ENCODE measurements around the gene NPW.
"Not testable (repeated sequence)": the region's sequence is repeated elsewhere in the genome, so short reads cannot be mapped to it uniquely, and the experiment has no call there.

NPW gene

GRCh38 chr16:2004795-2005517 lies 14.6 kb upstream of the NPW start:
- H3K27ac ChIP-seq (ENCODE audit: low read length), result no peak overlapping the region
- peaks cover 19 to 35% of the 10 kb centered on the region in 2 donors for H3K36me3 ChIP-seq (ENCODE audit: control insufficient read depth in 1 of 2, insufficient read depth in 2 of 2, low read length in 2 of 2)
- H3K9me3 ChIP-seq (ENCODE audit: control insufficient read depth in 1 of 2, low read length in 2 of 2), result no peaks in the 10 kb centered on the region
- no peak overlapping the region for H3K4me3 ChIP-seq (ENCODE audit: low read depth in 1 of 2, low read length in 2 of 2)
- no peaks in the 10 kb centered on the region for H3K27me3 ChIP-seq (ENCODE audit: low read depth, low read length)
- H3K4me1 ChIP-seq (ENCODE audit: control insufficient read depth in 1 of 2, insufficient read depth in 2 of 2, low read length in 2 of 2), result peaks cover 21 to 61% of the 10 kb centered on the region in 2 donors

- no peaks in the 10 kb centered on the region for H3K27me3 ChIP-seq (ENCODE audit: low read depth, low read length)
- H3K9me3 ChIP-seq (ENCODE audit: control insufficient read depth in 1 of 2, low read length in 2 of 2), result no peaks in the 10 kb centered on the region
- no peak overlapping the region for H3K4me3 ChIP-seq (ENCODE audit: low read depth in 1 of 2, low read length in 2 of 2)
- peaks cover 19 to 28% of the 10 kb centered on the region in 2 donors for H3K36me3 ChIP-seq (ENCODE audit: control insufficient read depth in 1 of 2, insufficient read depth in 2 of 2, low read length in 2 of 2)
- H3K4me1 ChIP-seq (ENCODE audit: control insufficient read depth in 1 of 2, insufficient read depth in 2 of 2, low read length in 2 of 2), result peaks cover 27 to 67% of the 10 kb centered on the region in 2 donors
- H3K27ac ChIP-seq (ENCODE audit: low read length), result no peak overlapping the region
Observed at GRCh38 chr16:2005646-2006045, 13.9 kb upstream of the NPW start.

GRCh38 chr16:2006317-2006716 lies 13.3 kb upstream of the NPW start:
- Histone ChIP-seq H3K27ac (ENCODE audit: low read length) (no peak overlapping the region), H3K36me3 (ENCODE audit: control insufficient read depth in 1 of 2, insufficient read depth in 2 of 2, low read length in 2 of 2) (peaks cover 14 to 22% of the 10 kb centered on the region in 2 donors), H3K4me3 (ENCODE audit: low read depth in 1 of 2, low read length in 2 of 2) (no peak overlapping the region), H3K27me3 (ENCODE audit: low read depth, low read length) (no peaks in the 10 kb centered on the region), H3K4me1 (ENCODE audit: control insufficient read depth in 1 of 2, insufficient read depth in 2 of 2, low read length in 2 of 2) (peaks cover 27 to 68% of the 10 kb centered on the region in 2 donors), H3K9me3 (ENCODE audit: control insufficient read depth in 1 of 2, low read length in 2 of 2) (no peaks in the 10 kb centered on the region)

- Histone ChIP-seq H3K36me3 (ENCODE audit: control insufficient read depth in 1 of 2, insufficient read depth in 2 of 2, low read length in 2 of 2) (peaks cover 5 to 12% of the 10 kb centered on the region in 2 donors), H3K9me3 (ENCODE audit: control insufficient read depth in 1 of 2, low read length in 2 of 2) (no peaks in the 10 kb centered on the region), H3K4me1 (ENCODE audit: control insufficient read depth in 1 of 2, insufficient read depth in 2 of 2, low read length in 2 of 2) (peaks cover 27 to 68% of the 10 kb centered on the region in 2 donors), H3K4me3 (ENCODE audit: low read depth in 1 of 2, low read length in 2 of 2) (peak overlapping the region; percentile 19 to 87), H3K27me3 (ENCODE audit: low read depth, low read length) (no peaks in the 10 kb centered on the region), H3K27ac (ENCODE audit: low read length) (peak overlapping the region; percentile 81)
Observed at GRCh38 chr16:2007081-2007836, 12.3 kb upstream of the NPW start.

GRCh38 chr16:2008009-2008526 lies 11.5 kb upstream of the NPW start:
- Histone ChIP-seq H3K4me1 (ENCODE audit: control insufficient read depth in 1 of 2, insufficient read depth in 2 of 2, low read length in 2 of 2) (peaks cover 27 to 68% of the 10 kb centered on the region in 2 donors), H3K27me3 (ENCODE audit: low read depth, low read length) (no peaks in the 10 kb centered on the region), H3K4me3 (ENCODE audit: low read depth in 1 of 2, low read length in 2 of 2) (peak overlapping the region; percentile 80 to 87), H3K27ac (ENCODE audit: low read length) (peak overlapping the region; percentile 81), H3K36me3 (ENCODE audit: control insufficient read depth in 1 of 2, insufficient read depth in 2 of 2, low read length in 2 of 2) (peaks cover 0 to 4% of the 10 kb centered on the region in 2 donors), H3K9me3 (ENCODE audit: control insufficient read depth in 1 of 2, low read length in 2 of 2) (no peaks in the 10 kb centered on the region)

GRCh38 chr16:2008631-2009163 lies 10.9 kb upstream of the NPW start:
- Histone ChIP-seq H3K9me3 (ENCODE audit: control insufficient read depth in 1 of 2, low read length in 2 of 2) (no peaks in the 10 kb centered on the region), H3K27me3 (ENCODE audit: low read depth, low read length) (no peaks in the 10 kb centered on the region), H3K27ac (ENCODE audit: low read length) (peak overlapping the region; percentile 81), H3K36me3 (ENCODE audit: control insufficient read depth in 1 of 2, insufficient read depth in 2 of 2, low read length in 2 of 2) (no peaks in the 10 kb centered on the region), H3K4me1 (ENCODE audit: control insufficient read depth in 1 of 2, insufficient read depth in 2 of 2, low read length in 2 of 2) (peaks cover 26 to 62% of the 10 kb centered on the region in 2 donors), H3K4me3 (ENCODE audit: low read depth in 1 of 2, low read length in 2 of 2) (peak overlapping the region; percentile 80 to 87)

- Histone ChIP-seq H3K27ac (ENCODE audit: low read length) (peak overlapping the region; percentile 81), H3K36me3 (ENCODE audit: control insufficient read depth in 1 of 2, insufficient read depth in 2 of 2, low read length in 2 of 2) (no peaks in the 10 kb centered on the region), H3K4me3 (ENCODE audit: low read depth in 1 of 2, low read length in 2 of 2) (peak overlapping the region; percentile 80 to 87), H3K9me3 (ENCODE audit: control insufficient read depth in 1 of 2, low read length in 2 of 2) (no peaks in the 10 kb centered on the region), H3K27me3 (ENCODE audit: low read depth, low read length) (no peaks in the 10 kb centered on the region), H3K4me1 (ENCODE audit: control insufficient read depth in 1 of 2, insufficient read depth in 2 of 2, low read length in 2 of 2) (peaks cover 24 to 57% of the 10 kb centered on the region in 2 donors)
Observed at GRCh38 chr16:2009164-2009711, 10.3 kb upstream of the NPW start.

- H3K9me3 ChIP-seq (ENCODE audit: control insufficient read depth in 1 of 2, low read length in 2 of 2), result no peaks in the 10 kb centered on the region
- no peaks in the 10 kb centered on the region for H3K36me3 ChIP-seq (ENCODE audit: control insufficient read depth in 1 of 2, insufficient read depth in 2 of 2, low read length in 2 of 2)
- H3K4me3 ChIP-seq (ENCODE audit: low read depth in 1 of 2, low read length in 2 of 2), result peak within 1 kb of the TSS; percentile 80 to 87
- H3K27me3 ChIP-seq (ENCODE audit: low read depth, low read length), result no peaks in the 10 kb centered on the region
- H3K4me1 ChIP-seq (ENCODE audit: control insufficient read depth in 1 of 2, insufficient read depth in 2 of 2, low read length in 2 of 2), result peaks cover 21 to 49% of the 10 kb centered on the region in 2 donors
- peak within 1 kb of the TSS; percentile 85 for H3K27ac ChIP-seq (ENCODE audit: low read length)
Observed at GRCh38 chr16:2009791-2010510, 9.6 kb upstream of the NPW start, which contains the start of gene ZNF598. Gene ZNF598, minus strand, starts transcription at chr16:2009821.

GRCh38 chr16:2011726-2012125 lies 7.9 kb upstream of the NPW start:
- not testable (repeated sequence) for H3K9me3 ChIP-seq (ENCODE audit: control insufficient read depth in 1 of 2, low read length in 2 of 2); H3K36me3 ChIP-seq (ENCODE audit: control insufficient read depth in 1 of 2, insufficient read depth in 2 of 2, low read length in 2 of 2); H3K27me3 ChIP-seq (ENCODE audit: low read depth, low read length); H3K4me3 ChIP-seq (ENCODE audit: low read depth in 1 of 2, low read length in 2 of 2); H3K27ac ChIP-seq (ENCODE audit: low read length)
- peaks cover 21 to 32% of the 10 kb centered on the region in 2 donors for H3K4me1 ChIP-seq (ENCODE audit: control insufficient read depth in 1 of 2, insufficient read depth in 2 of 2, low read length in 2 of 2)

- Histone ChIP-seq H3K27me3 (ENCODE audit: low read depth, low read length) (no peaks in the 10 kb centered on the region), H3K27ac (ENCODE audit: low read length) (no peak overlapping the region), H3K9me3 (ENCODE audit: control insufficient read depth in 1 of 2, low read length in 2 of 2) (no peaks in the 10 kb centered on the region), H3K4me1 (ENCODE audit: control insufficient read depth in 1 of 2, insufficient read depth in 2 of 2, low read length in 2 of 2) (peaks cover 8 to 14% of the 10 kb centered on the region in 2 donors), H3K4me3 (ENCODE audit: low read depth in 1 of 2, low read length in 2 of 2) (no peak overlapping the region), H3K36me3 (ENCODE audit: control insufficient read depth in 1 of 2, insufficient read depth in 2 of 2, low read length in 2 of 2) (no peaks in the 10 kb centered on the region)
Observed at GRCh38 chr16:2013527-2013926, 6.1 kb upstream of the NPW start.
